GM10248 (cell line): ENCODE data around the gene SDSL.

ENCODE experiments used
- CTCF ChIA-PET: fragments of 300-600 bp; sonication (Branson Sonifier 250); formaldehyde crosslinking; extraction: SDS; loops from one replicate; lab custom pipeline; 2021; ENCODE audit warnings: antibody characterized with exemption; lab: Yijun Ruan, JAX
- POLR2A ChIA-PET: fragments of 350-650 bp; sonication (Branson Sonifier 250); formaldehyde crosslinking; extraction: SDS; loops from one replicate; lab custom pipeline; 2020; ENCODE audit warnings: antibody characterized with exemption; lab: Yijun Ruan, JAX
- DNase-seq: peaks from one replicate; pipeline ENCODE4 v3.0.0; 2012; ENCODE audit errors: extremely low spot score
- TF ChIP-seq, protein P1 (sequence below): IDR thresholded peaks from 2 replicates; pipeline ENCODE4 v1.5.1; 2012; ENCODE audit warnings: mild to moderate bottlenecking, low read depth; ENCODE audit errors: extremely low read depth, missing control alignments, control extremely low read depth

The SDSL gene

DNA sequence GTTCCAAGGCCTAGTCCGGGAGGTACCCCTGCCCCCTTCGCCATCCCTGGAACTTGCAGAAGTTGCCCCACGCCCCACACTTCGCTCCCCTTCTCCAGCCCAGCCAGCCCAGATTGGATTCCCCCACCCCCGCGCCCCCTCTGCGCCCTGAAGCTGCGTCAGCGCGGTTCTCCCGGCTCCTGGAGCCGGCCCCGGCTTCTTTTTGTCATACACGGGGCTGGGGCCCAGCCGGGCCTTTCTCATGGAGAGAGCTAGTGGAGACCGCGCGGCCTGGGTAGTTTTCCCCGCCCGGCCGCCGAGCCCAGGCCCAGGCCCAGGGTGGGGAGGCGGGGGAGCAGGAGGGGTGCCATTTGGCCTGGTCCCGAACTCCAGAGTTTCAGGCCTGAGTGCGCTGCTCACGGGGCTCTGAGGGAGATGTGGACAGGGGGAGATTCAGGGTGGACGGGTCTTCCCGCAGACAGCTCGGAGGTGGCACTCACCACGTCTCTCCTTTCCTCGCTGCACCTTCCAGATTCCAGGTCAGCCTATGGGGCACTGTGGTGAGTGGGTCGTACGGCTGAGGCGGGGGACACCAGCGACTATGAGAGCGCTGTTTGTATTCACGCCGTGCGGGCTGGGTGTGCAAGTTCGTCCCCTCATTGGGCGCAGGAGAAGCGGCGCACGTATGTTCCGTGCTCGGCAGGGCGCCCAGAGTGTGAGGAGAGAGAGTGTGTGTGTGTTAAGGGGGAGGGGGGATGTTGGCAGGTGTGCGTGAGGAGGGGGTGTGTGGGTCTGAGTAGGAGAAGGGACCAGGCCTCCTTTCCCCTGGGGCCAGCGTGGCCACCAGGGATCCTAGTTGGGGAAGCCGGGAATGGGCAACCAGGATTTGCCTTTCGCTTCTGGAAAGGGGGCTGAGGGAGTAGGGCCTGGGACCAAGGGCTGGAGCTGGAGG lies 50.3 kb downstream of the SDSL start:
- ChIA-PET CTCF (interaction anchor here (2.0 kb wide), 1 partner anchor 10 kb away, joined by 7 read pairs; no protein-coding TSS in a partner anchor), POLR2A (no interaction called here)
- no peak for DNase-seq
- TF ChIP-seq, protein P1, sequence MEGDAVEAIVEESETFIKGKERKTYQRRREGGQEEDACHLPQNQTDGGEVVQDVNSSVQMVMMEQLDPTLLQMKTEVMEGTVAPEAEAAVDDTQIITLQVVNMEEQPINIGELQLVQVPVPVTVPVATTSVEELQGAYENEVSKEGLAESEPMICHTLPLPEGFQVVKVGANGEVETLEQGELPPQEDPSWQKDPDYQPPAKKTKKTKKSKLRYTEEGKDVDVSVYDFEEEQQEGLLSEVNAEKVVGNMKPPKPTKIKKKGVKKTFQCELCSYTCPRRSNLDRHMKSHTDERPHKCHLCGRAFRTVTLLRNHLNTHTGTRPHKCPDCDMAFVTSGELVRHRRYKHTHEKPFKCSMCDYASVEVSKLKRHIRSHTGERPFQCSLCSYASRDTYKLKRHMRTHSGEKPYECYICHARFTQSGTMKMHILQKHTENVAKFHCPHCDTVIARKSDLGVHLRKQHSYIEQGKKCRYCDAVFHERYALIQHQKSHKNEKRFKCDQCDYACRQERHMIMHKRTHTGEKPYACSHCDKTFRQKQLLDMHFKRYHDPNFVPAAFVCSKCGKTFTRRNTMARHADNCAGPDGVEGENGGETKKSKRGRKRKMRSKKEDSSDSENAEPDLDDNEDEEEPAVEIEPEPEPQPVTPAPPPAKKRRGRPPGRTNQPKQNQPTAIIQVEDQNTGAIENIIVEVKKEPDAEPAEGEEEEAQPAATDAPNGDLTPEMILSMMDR = no peak

- ChIA-PET POLR2A (no interaction called here), CTCF (interaction anchor here (2.0 kb wide), 1 partner anchor 11 kb away, joined by 7 read pairs; no protein-coding TSS in a partner anchor)
- TF ChIP-seq, protein P1 = no peak
- no peak for DNase-seq
Measured at GRCh38 chr12:113473400-113473799, 51.2 kb downstream of the SDSL start.

- CTCF ChIA-PET = interaction anchor here (2.0 kb wide), 1 partner anchor 12 kb away, joined by 7 read pairs; no protein-coding TSS in a partner anchor
- POLR2A ChIA-PET = no interaction called here
- DNase-seq = no peak
- TF ChIP-seq, protein P1 = no peak
Measured at GRCh38 chr12:113473942-113474341, 51.8 kb downstream of the SDSL start.

DNA sequence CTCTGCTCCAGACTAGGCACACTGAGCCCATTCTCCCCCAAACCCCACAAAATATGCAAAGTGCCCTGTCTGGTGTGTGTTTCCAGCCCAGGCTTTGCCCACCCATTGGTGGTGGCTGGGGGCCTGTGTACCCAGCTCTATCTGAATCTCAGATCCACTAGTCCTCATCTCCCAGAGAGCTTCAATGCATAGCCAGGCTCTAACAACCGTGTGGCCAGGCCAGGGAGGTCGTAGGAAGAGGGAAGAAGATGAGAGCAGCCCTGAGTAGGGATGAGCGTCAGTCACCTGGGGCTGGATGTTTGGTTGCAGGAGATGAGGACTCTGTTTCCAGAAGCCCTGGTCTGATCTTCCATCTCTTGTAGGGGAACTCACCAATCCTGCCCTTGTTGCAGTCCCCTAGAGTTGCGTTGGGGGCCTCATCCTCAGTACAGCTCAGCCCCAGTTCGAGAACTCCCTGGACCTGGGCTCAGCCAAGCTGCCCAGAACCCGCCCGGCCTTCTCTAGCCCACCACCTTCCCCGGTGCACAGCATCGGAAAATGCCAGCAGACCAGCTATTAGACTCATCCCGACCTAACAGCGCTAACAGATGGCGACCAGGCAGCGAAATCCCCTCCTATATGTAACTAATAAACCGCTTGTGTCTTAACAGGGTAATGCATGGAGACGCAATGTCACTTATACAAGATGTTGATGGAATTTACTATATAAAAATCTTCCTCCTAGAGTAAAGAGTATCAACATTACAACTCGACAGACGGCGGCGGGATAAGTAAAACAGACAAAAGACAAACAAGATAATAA lies 52.7 kb downstream of the SDSL start:
- DNase-seq = no peak

GRCh38 chr12:113475451-113476175 lies 53.4 kb downstream of the SDSL start:
- TF ChIP-seq, protein P1 = no peak
- ChIA-PET POLR2A (no interaction called here), CTCF (interaction anchor here (1.0 kb wide), 1 partner anchor 14 kb away, joined by 3 read pairs; no protein-coding TSS in a partner anchor)
- DNase-seq = no peak

More for the DNA sequence above, 52.7 kb downstream of the SDSL start:
- TF ChIP-seq, protein P1 = no peak
- CTCF ChIA-PET = interaction anchor here (1.0 to 2.0 kb wide), 2 partner anchors 13 kb away, joined by 3 to 7 read pairs; no protein-coding TSS in a partner anchor
- POLR2A ChIA-PET = no interaction called here
